HepG2 (cell line): ENCODE results near the gene TGM2. TPM values are rescaled to one million over a fixed set of nuclear protein-coding genes. Genes with fewer than 3 reads are reported as not detected.

Experiments
- ATF5 ChIP-seq: sonication (generic); formaldehyde crosslinking; IDR thresholded peaks from 2 replicates; pipeline ENCODE4 v1.4.0; 2020; ENCODE audit warnings: mild to moderate bottlenecking, low read depth, missing genetic modification reagents
- EHMT2 ChIP-seq: fragments of 200-600 bp; sonication (generic); IDR thresholded peaks from 2 replicates; pipeline ENCODE4 v1.7.0; 2017; ENCODE audit warnings: antibody characterized with exemption, low read depth, low read length, borderline replicate concordance
- FOXP1 ChIP-seq, 2 experiments: fragments of 450-650 bp in 1 of 2; IDR thresholded peaks; 2 replicates each; pipeline ENCODE4 v1.6.1; 2017 to 2018; ENCODE audit warnings: antibody characterized with exemption in 1 of 2
- GATAD1 ChIP-seq: IDR thresholded peaks from 2 replicates; pipeline ENCODE4 v1.6.1; 2016; ENCODE audit warnings: missing genetic modification reagents, missing compliant biosample characterization
- HNF4G ChIP-seq, 2 experiments: sonication (generic) in 1 of 2; formaldehyde crosslinking in 1 of 2; IDR thresholded peaks; 2 replicates each; pipeline versions ENCODE4 v1.4.0 to v1.6.1; 2011 to 2020; ENCODE audit warnings: borderline replicate concordance in 2 of 2, low read depth in 2 of 2, mild to moderate bottlenecking in 2 of 2, low read length in 1 of 2, missing genetic modification reagents in 1 of 2, moderate library complexity in 1 of 2
- ISL2 ChIP-seq: sonication (generic); formaldehyde crosslinking; IDR thresholded peaks from 2 replicates; pipeline ENCODE4 v1.5.0; 2020; ENCODE audit warnings: missing genetic modification reagents
- KDM4B ChIP-seq: sonication (generic); formaldehyde crosslinking; IDR thresholded peaks from 2 replicates; pipeline ENCODE4 v1.4.0; 2020; ENCODE audit warnings: missing genetic modification reagents
- KLF9 ChIP-seq: IDR thresholded peaks from 2 replicates; pipeline ENCODE4 v1.6.1; 2016; ENCODE audit warnings: low read depth
- LBX2 ChIP-seq: sonication (generic); formaldehyde crosslinking; IDR thresholded peaks from 2 replicates; pipeline ENCODE4 v1.5.0; 2020; ENCODE audit warnings: missing genetic modification reagents, mild to moderate bottlenecking, borderline replicate concordance
- MAFG ChIP-seq: sonication (generic); formaldehyde crosslinking; IDR thresholded peaks from 2 replicates; pipeline ENCODE4 v1.5.1; 2020; ENCODE audit warnings: mild to moderate bottlenecking, missing genetic modification reagents
- NR2F6 ChIP-seq, 2 experiments: IDR thresholded peaks; 2 replicates each; pipeline ENCODE4 v1.6.1; 2016; ENCODE audit warnings: antibody characterized with exemption in 1 of 2, mild to moderate bottlenecking in 1 of 2
- SCMH1 ChIP-seq: sonication (generic); formaldehyde crosslinking; IDR thresholded peaks from 2 replicates; pipeline ENCODE4 v1.9.0; 2021; ENCODE audit warnings: missing genetic modification reagents, mild to moderate bottlenecking, borderline replicate concordance
- SRF ChIP-seq: IDR thresholded peaks from 2 replicates; pipeline ENCODE4 v1.6.1; 2011; ENCODE audit warnings: mild to moderate bottlenecking, low read depth, low read length, moderate library complexity
- SUZ12 ChIP-seq: fragments of 150-350 bp; IDR thresholded peaks from 2 replicates; pipeline ENCODE4 v1.6.1; 2014; ENCODE audit warnings: low read depth, low read length
- U2AF1 ChIP-seq: fragments of 200-400 bp; formaldehyde crosslinking; optimal IDR thresholded peaks from 2 replicates; pipeline ENCODE3; 2017; ENCODE audit warnings: mild to moderate bottlenecking, low read depth, low read length
- UBTF ChIP-seq: sonication (generic); formaldehyde crosslinking; IDR thresholded peaks from 2 replicates; pipeline ENCODE4 v1.4.0; 2020; ENCODE audit warnings: mild to moderate bottlenecking, missing genetic modification reagents
- ZMYM4 ChIP-seq: sonication (generic); formaldehyde crosslinking; IDR thresholded peaks from 2 replicates; pipeline ENCODE4 v1.8.1; 2023; ENCODE audit warnings: mild to moderate bottlenecking, missing genetic modification reagents
- ZNF143 ChIP-seq: sonication (generic); formaldehyde crosslinking; IDR thresholded peaks from 2 replicates; pipeline ENCODE4 v1.4.0; 2020; ENCODE audit warnings: missing genetic modification reagents
- ZNF468 ChIP-seq: sonication (generic); formaldehyde crosslinking; IDR thresholded peaks from 2 replicates; pipeline ENCODE4 v1.8.0; 2022; ENCODE audit warnings: mild to moderate bottlenecking, moderate library complexity, missing genetic modification reagents
- ZNF546 ChIP-seq: sonication (generic); formaldehyde crosslinking; conservative IDR thresholded peaks from 2 replicates; pipeline ENCODE4 v1.8.1; 2023; ENCODE audit warnings: mild to moderate bottlenecking, missing genetic modification reagents
- ZNF629 ChIP-seq: sonication (generic); formaldehyde crosslinking; conservative IDR thresholded peaks from 2 replicates; pipeline ENCODE4 v1.5.0; 2020; ENCODE audit warnings: missing genetic modification reagents
- ZNF713 ChIP-seq: sonication (generic); formaldehyde crosslinking; IDR thresholded peaks from 2 replicates; pipeline ENCODE4 v1.4.0; 2020; ENCODE audit warnings: mild to moderate bottlenecking, missing genetic modification reagents
- polyA plus RNA-seq, 8 experiments: library from polyadenylated mRNA; depleted of rRNA in 3 of 8; stranded (reverse) in 7 of 8; unstranded in 1 of 8; fragments of >200 nt; fragmentation: Illumina TruSeq in 4 of 8; extraction: Trizol in 4 of 8; gene quantifications; 2 replicates each; pipeline versions ENCODE4 v1.2.1 to v1.2.3, GENCODE V29; 2011 to 2016; ENCODE audit warnings: low read depth in 4 of 8, missing spikeins in 1 of 8, mixed read lengths in 1 of 8; ENCODE audit not compliant: insufficient read depth in 1 of 8
- total RNA-seq, 5 experiments: library from RNA; depleted of rRNA; stranded (reverse); fragments of >200 nt; fragmentation: Illumina TruSeq; extraction: Trizol; gene quantifications; 2 replicates each; pipeline ENCODE4 v1.2.3, GENCODE V29; 2016; ENCODE audit warnings: low read depth in 1 of 5
- TF ChIP-seq, protein P1 (sequence below): fragments of 450-650 bp; IDR thresholded peaks from 2 replicates; pipeline ENCODE4 v1.6.1; 2017; ENCODE audit warnings: mild to moderate bottlenecking

TGM2 gene
- total and polyA plus RNA-seq, 2 of the 13 experiments (the other 11 are each of a cell fraction or from before 2014, with no cell fraction given), result 4.2 to 46.4 TPM

- TF ChIP-seq, protein P1, sequence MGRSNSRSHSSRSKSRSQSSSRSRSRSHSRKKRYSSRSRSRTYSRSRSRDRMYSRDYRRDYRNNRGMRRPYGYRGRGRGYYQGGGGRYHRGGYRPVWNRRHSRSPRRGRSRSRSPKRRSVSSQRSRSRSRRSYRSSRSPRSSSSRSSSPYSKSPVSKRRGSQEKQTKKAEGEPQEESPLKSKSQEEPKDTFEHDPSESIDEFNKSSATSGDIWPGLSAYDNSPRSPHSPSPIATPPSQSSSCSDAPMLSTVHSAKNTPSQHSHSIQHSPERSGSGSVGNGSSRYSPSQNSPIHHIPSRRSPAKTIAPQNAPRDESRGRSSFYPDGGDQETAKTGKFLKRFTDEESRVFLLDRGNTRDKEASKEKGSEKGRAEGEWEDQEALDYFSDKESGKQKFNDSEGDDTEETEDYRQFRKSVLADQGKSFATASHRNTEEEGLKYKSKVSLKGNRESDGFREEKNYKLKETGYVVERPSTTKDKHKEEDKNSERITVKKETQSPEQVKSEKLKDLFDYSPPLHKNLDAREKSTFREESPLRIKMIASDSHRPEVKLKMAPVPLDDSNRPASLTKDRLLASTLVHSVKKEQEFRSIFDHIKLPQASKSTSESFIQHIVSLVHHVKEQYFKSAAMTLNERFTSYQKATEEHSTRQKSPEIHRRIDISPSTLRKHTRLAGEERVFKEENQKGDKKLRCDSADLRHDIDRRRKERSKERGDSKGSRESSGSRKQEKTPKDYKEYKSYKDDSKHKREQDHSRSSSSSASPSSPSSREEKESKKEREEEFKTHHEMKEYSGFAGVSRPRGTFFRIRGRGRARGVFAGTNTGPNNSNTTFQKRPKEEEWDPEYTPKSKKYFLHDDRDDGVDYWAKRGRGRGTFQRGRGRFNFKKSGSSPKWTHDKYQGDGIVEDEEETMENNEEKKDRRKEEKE, result no peak
- TF ChIP-seq SCMH1 (CRISPR knock-in tag), result no peak
- 0 out of 2 replicates have a peak, but pooled peaks have one; percentile 67 for TF ChIP-seq KLF9 (CRISPR knock-in tag)
- TF ChIP-seq LBX2 (CRISPR knock-in tag), result no peak
- TF ChIP-seq ZNF629 (CRISPR knock-in tag), result no peak; the same call in 1 of the 2 replicates
- peak; percentile 89 for TF ChIP-seq U2AF1
- TF ChIP-seq SRF, result no peak
- TF ChIP-seq ZNF468 (CRISPR knock-in tag), result no peak; the same call in 1 of the 2 replicates
- TF ChIP-seq EHMT2, result peak; percentile 57; the same call in 1 of the 2 replicates
- TF ChIP-seq FOXP1 (IDR thresholded peaks at IDR 0.05), result no peak
- TF ChIP-seq FOXP1 (CRISPR knock-in tag; IDR thresholded peaks at IDR 0.05), result peak; percentile 86
- no peak for TF ChIP-seq SUZ12
- TF ChIP-seq ZNF546 (CRISPR knock-in tag), result no peak
- 0 out of 2 replicates have a peak, but pooled peaks have one; percentile 51 for TF ChIP-seq ATF5
- no peak for TF ChIP-seq MAFG (CRISPR knock-in tag)
- TF ChIP-seq ZNF143 (CRISPR knock-in tag), result no peak
- peak; percentile 47; the same call in 1 of the 2 replicates for TF ChIP-seq ISL2 (CRISPR knock-in tag)
- no peak for TF ChIP-seq ZNF713 (CRISPR knock-in tag)
- no peak for TF ChIP-seq GATAD1
- 0 out of 2 replicates have a peak, but pooled peaks have one; percentile 33 for TF ChIP-seq KDM4B (CRISPR knock-in tag)
- TF ChIP-seq HNF4G (IDR thresholded peaks at IDR 0.05; ENCODE audit: borderline replicate concordance, low read depth, low read length), result no peak
- TF ChIP-seq HNF4G (CRISPR knock-in tag; IDR thresholded peaks at IDR 0.05; ENCODE audit: borderline replicate concordance, low read depth), result peak; percentile 33; the same call in 1 of the 2 replicates
- TF ChIP-seq ZMYM4 (CRISPR knock-in tag), result peak; percentile 56; the same call in 1 of the 2 replicates
- no peak; the same call in none of the 2 replicates for TF ChIP-seq UBTF (CRISPR knock-in tag)
- no peak; the same call in none of the 2 replicates for TF ChIP-seq NR2F6 (IDR thresholded peaks at IDR 0.05)
- TF ChIP-seq NR2F6 (CRISPR knock-in tag; IDR thresholded peaks at IDR 0.05), result peak; percentile 84
Measured at GRCh38 chr20:38125157-38126056, 39.7 kb downstream of the TGM2 start (continued).
